Muscle of leg (tissue), 11 donors: Measurements from ENCODE around the gene SALL2. TPM values are rescaled to one million over a fixed set of nuclear protein-coding genes. Genes with fewer than 3 reads are reported as not detected.
A peak's percentile ranks its signal among the peaks of the same experiment; 100 is the strongest.

ENCODE experiments used
- DNase-seq: peaks from one replicate; pipeline ENCODE4 v3.0.0; 2013
- H3K27ac ChIP-seq: one replicate; pipeline ENCODE4 v1.5.1; 2013; ENCODE audit warnings: mild to moderate bottlenecking, low read length, control low read depth
- H3K27me3 ChIP-seq: one replicate; pipeline ENCODE4 v1.6.1; 2013; ENCODE audit warnings: low read length; ENCODE audit not compliant: control insufficient read depth, insufficient read depth
- H3K36me3 ChIP-seq: one replicate; pipeline ENCODE4 v1.6.1; 2013; ENCODE audit warnings: low read length; ENCODE audit not compliant: control insufficient read depth, insufficient read depth
- H3K4me1 ChIP-seq: one replicate; pipeline ENCODE4 v1.6.1; 2013; ENCODE audit warnings: low read length; ENCODE audit not compliant: control insufficient read depth, insufficient read depth
- H3K4me3 ChIP-seq: one replicate; pipeline ENCODE4 v1.5.1; 2013; ENCODE audit warnings: low read length, control low read depth
- H3K9me3 ChIP-seq: replicated peaks from 2 replicates; pipeline ENCODE4 v1.6.1; 2013; ENCODE audit warnings: low read depth, low read length; ENCODE audit not compliant: control insufficient read depth
- WGBS: methylation state at CpG from one replicate; pipeline ENCODE4 v1.1.5; 2013; ENCODE audit warnings: missing lambda C conversion rate; ENCODE audit not compliant: insufficient coverage; 5-methylcytosine and 5-hydroxymethylcytosine counted together
- polyA plus RNA-seq, 8 donors: library from polyadenylated mRNA; unstranded; fragments of 120-200 nt; gene quantifications; one replicate each; pipeline versions ENCODE4 v1.2.1 to v1.2.3, GENCODE V29; 2013; ENCODE audit warnings: inconsistent platforms in 1 of 8, low replicate concordance in 1 of 8; ENCODE audit not compliant: insufficient read length in 8 of 8, insufficient read depth in 1 of 8
- total RNA-seq: library from RNA; stranded (reverse); fragments of 120-200 nt; gene quantifications from one replicate; pipeline ENCODE4 v1.2.4, GENCODE V29; 2013

SALL2 gene
- total and polyA plus RNA-seq, 9 donors = 7.1 to 21.6 (median 14.7) TPM

DNA sequence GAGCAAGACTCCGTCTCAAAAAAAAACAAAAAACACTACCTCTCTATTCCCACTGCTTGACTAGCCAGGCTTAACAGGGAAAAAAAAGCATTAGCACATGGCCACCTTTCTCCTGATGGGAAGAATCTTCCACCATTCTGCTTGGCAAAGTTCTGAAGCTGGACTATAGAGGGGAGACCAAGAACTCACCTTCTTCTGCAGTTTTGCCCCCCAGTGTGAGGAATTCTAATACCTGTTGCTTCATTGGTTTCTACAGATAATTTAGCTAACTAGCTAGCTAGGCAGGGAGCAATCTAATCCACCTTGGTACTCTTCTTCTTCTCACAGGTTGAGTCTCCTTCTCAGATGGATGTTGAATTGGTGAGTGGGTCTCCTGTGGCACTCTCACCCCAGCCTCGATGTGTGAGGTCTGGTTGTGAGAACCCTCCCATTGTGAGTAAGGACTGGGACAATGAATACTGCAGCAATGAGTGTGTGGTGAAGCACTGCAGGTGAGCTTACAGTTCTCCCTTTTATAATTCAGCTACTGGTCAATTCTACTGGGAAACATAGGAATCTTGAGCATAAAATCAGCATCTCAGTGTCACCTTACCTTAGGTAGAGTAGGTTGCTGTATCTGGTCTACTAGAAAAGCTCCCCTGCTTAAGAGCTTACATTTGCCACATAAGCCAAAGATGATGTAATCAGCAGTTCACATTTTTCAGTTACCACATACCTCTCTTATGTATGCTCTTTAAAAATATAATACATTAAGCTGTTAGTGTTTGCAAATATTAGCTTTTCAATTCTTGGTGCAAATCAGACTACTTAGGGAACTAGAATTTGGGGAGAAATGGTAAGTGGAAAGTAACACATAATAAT is 31.0 kb downstream of the SALL2 start:
- H3K27ac ChIP-seq = no peak overlapping the region
- no peaks in the 10 kb centered on the region for H3K27me3 ChIP-seq
- H3K36me3 ChIP-seq = peaks cover 69% of the 10 kb centered on the region
- no peaks in the 10 kb centered on the region for H3K4me1 ChIP-seq
- no peak for DNase-seq
- WGBS = no CpG with 5 or more reads among the region's 2 CpGs
- H3K4me3 ChIP-seq = no peak overlapping the region
- no peaks in the 10 kb centered on the region for H3K9me3 ChIP-seq

DNA sequence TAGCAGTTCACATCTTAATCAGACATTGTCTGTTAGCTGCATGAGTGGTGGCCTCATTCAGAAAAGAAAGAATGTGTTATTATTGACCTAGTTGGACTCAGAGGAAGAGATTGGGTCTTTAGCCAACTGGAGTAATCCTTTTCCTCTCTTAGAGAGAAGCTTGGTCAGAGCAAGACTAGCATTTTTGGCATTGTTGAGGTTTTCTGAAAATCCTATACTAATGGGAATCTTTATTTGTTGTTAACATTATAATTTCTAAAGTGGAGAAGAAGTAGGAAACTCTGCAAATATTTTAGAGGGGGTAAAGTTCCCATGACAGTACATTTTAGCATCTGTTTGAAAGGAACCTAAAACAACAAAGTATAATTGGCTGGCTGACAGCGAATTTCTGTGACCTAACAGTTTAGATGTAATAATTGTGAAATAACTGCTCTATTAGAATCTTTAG is 39.5 kb downstream of the SALL2 start:
- Histone ChIP-seq H3K4me1 (no peaks in the 10 kb centered on the region), H3K27ac (no peak overlapping the region), H3K36me3 (peaks cover 35% of the 10 kb centered on the region), H3K9me3 (no peaks in the 10 kb centered on the region), H3K27me3 (no peaks in the 10 kb centered on the region), H3K4me3 (no peak overlapping the region)
- DNase-seq = no peak
- no CpG with 5 or more reads among the region's 1 CpG for WGBS

DNA sequence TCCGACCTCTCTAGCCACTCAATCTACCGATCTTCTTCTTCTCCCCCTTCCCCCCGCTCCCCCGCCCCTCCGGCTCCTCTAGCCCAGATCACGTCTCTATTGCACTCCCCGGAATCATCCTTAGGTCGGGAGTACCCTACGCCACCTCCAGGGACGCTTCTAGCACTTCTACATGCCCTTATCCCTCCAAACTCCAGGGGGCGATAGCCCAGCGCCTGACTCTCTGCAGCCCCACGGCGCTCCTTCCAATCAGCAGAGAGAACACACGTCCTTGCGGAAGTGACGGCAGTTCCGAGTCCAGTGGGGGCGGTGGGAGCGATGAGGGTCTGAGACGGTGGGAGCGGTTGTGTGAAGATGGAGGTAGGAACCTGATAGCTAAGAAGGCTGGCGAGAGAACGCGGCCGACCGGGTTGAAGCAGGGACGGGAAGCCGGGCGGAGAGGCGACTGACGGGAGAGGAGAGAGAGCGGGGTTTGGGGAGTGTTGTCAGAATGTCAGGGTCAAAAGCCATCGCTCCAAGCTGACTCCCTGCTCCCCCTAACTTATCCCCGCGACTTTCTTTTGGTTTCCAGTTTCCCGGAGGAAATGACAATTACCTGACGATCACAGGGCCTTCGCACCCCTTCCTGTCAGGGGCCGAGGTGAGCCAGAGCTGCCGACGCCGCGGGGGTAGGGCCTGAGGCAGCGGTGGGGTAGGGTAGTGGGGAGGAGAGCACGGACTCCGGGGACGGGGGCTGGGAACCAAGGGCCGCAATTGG is 49.0 kb downstream of the SALL2 start, which contains the start of the genes RAB2B and TOX4:
Gene RAB2B, minus strand, starts transcription at position 35 of the 757 bp plus-strand sequence. CDS start 87 bp downstream, outside the sequence.
Gene TOX4, plus strand, starts transcription at position 271 of the 757 bp plus-strand sequence. Its CDS starts 84 bp downstream, at position 355.
- peaks cover 7% of the 10 kb centered on the region for H3K4me1 ChIP-seq
- 0% methylated on average over 35 of the region's 49 CpGs for WGBS
- peak within 1 kb of the TSS; percentile 83 for H3K4me3 ChIP-seq
- no peaks in the 10 kb centered on the region for H3K9me3 ChIP-seq
- H3K27me3 ChIP-seq = no peaks in the 10 kb centered on the region
- H3K27ac ChIP-seq = peak within 1 kb of the TSS; percentile 92
- H3K36me3 ChIP-seq = peaks cover 10% of the 10 kb centered on the region
- peak; percentile 100 for DNase-seq

DNA sequence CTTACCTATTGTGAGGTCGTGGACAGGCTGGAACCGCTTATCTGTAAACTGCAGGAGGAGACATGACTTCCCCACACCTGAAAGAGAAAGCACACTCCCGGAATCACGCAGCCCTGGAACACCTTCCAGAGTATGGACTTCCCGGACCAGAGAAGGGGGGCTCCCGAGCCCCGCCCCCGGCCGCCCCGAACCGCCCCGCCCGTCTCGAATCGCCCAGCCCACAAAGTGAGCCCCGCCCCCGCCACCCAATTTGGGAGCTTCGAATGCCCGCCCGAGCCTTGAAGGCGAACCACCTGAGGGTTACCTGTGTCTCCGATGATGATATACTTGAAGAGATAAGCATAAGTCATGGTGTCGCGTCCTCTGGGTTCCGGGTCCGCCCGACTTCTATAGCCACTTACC is 49.6 kb downstream of the SALL2 start:
- Histone ChIP-seq H3K27me3 (no peaks in the 10 kb centered on the region), H3K4me3 (peak overlapping the region; percentile 66), H3K27ac (peak overlapping the region; percentile 92), H3K36me3 (peaks cover 10% of the 10 kb centered on the region), H3K4me1 (peaks cover 7% of the 10 kb centered on the region), H3K9me3 (no peaks in the 10 kb centered on the region)
- DNase-seq = no peak
- 0% methylated on average over 15 of the region's 27 CpGs for WGBS

DNA sequence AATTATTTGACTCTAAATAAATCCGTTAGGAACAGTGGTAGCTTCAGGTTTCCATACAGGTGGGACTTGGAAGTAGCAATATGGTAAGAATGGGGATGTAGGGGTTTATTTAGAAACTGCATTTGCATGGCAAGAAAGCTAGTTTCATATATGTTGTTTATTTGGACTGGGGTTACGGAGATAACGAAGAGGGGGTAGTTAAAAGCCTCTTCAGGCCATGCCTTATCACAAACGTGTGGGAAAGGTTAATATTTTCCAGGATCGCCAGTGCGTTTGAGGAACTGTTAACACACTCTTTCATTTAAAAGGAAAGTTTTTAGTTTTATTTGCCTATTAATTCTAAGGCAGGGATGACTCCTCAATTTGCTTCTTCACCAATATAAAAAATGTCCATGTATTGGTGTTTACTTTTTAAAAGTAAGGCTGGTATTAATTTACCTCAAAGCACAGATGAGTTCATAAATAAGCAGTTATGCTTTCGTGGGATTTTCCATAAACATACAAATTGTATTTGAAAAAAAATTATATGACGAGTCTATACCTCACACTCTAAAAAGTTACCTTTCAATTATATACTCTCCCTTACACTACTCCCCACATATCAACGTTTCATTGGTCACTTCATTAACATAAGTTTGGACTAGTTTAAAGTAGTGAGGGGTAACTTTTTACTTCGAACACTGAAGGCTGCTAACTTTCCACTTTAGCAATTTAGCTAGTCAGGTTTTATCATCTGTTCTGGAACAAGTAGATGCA is 50.2 kb downstream of the SALL2 start:
- H3K27ac ChIP-seq = peak overlapping the region; percentile 92
- WGBS = no CpG with 5 or more reads among the region's 10 CpGs

More for the DNA sequence above, 50.2 kb downstream of the SALL2 start:
- Histone ChIP-seq H3K4me1 (peaks cover 7% of the 10 kb centered on the region), H3K9me3 (no peaks in the 10 kb centered on the region), H3K36me3 (peaks cover 10% of the 10 kb centered on the region), H3K4me3 (peak overlapping the region; percentile 66), H3K27me3 (no peaks in the 10 kb centered on the region)
- DNase-seq = no peak

Other genes starting within 250 kb of the SALL2 start
- 0.18 TPM for gene RPGRIP1, start 246.3 kb downstream of the SALL2 start, total RNA-seq
- gene RPGRIP1, start 246.3 kb downstream of the SALL2 start, polyA plus RNA-seq = 1 to 10 TPM in 2 of 8 donors, under 1 TPM in 6; 0.34 to 1.9 (median 0.53) TPM
- 61.2 TPM for gene SUPT16H, start 142.3 kb downstream of the SALL2 start, total RNA-seq
- 10 to 100 TPM; 68.0 to 93.1 (median 78.9) TPM for gene SUPT16H, start 142.3 kb downstream of the SALL2 start, polyA plus RNA-seq
- 46.8 TPM for gene CHD8, start 70.2 kb downstream of the SALL2 start, total RNA-seq
- 10 to 100 TPM; 36.4 to 50.8 (median 42.6) TPM for gene CHD8, start 70.2 kb downstream of the SALL2 start, polyA plus RNA-seq
- 20.0 TPM for gene RAB2B, start 49.4 kb downstream of the SALL2 start, total RNA-seq
- gene RAB2B, start 49.4 kb downstream of the SALL2 start, polyA plus RNA-seq = 10 to 100 TPM; 17.3 to 25.2 (median 21.6) TPM
- 24.7 TPM for gene TOX4, start 49.2 kb downstream of the SALL2 start, total RNA-seq
- 10 to 100 TPM; 37.1 to 46.3 (median 40.4) TPM for gene TOX4, start 49.2 kb downstream of the SALL2 start, polyA plus RNA-seq
- gene METTL3, start 15.0 kb downstream of the SALL2 start, total RNA-seq = 56.3 TPM
- 10 to 100 TPM; 40.4 to 56.6 (median 45.5) TPM for gene METTL3, start 15.0 kb downstream of the SALL2 start, polyA plus RNA-seq
- gene OR10G3, start 53.7 kb upstream of the SALL2 start, total RNA-seq = not detected
- under 1 TPM in 1 of 8 donors, not detected in 7; 0.13 TPM for gene OR10G3, start 53.7 kb upstream of the SALL2 start, polyA plus RNA-seq
- gene OR10G2, start 108.6 kb upstream of the SALL2 start, total RNA-seq = not detected
- not detected for gene OR10G2, start 108.6 kb upstream of the SALL2 start, polyA plus RNA-seq
- not detected for gene OR4E2, start 127.5 kb upstream of the SALL2 start, total RNA-seq
- under 1 TPM in 1 of 8 donors, not detected in 7; 0.04 TPM for gene OR4E2, start 127.5 kb upstream of the SALL2 start, polyA plus RNA-seq
- gene OR4E1, start 147.5 kb upstream of the SALL2 start, total RNA-seq = not detected
- under 1 TPM in 1 of 8 donors, not detected in 7; 0.05 TPM for gene OR4E1, start 147.5 kb upstream of the SALL2 start, polyA plus RNA-seq